ENCODE results near the gene SYT6. TPM values are rescaled to one million over a fixed set of nuclear protein-coding genes. Genes with fewer than 3 reads are reported as not detected.

The SYT6 gene
- total and polyA plus RNA-seq, 2 experiments from 2014 or later, result 1.2 to 2.6 TPM

- TF ChIP-seq, protein P1, sequence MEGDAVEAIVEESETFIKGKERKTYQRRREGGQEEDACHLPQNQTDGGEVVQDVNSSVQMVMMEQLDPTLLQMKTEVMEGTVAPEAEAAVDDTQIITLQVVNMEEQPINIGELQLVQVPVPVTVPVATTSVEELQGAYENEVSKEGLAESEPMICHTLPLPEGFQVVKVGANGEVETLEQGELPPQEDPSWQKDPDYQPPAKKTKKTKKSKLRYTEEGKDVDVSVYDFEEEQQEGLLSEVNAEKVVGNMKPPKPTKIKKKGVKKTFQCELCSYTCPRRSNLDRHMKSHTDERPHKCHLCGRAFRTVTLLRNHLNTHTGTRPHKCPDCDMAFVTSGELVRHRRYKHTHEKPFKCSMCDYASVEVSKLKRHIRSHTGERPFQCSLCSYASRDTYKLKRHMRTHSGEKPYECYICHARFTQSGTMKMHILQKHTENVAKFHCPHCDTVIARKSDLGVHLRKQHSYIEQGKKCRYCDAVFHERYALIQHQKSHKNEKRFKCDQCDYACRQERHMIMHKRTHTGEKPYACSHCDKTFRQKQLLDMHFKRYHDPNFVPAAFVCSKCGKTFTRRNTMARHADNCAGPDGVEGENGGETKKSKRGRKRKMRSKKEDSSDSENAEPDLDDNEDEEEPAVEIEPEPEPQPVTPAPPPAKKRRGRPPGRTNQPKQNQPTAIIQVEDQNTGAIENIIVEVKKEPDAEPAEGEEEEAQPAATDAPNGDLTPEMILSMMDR (IDR thresholded peaks at IDR 0.05; ENCODE audit: poor library complexity), result no peak
- no peak for TF ChIP-seq EZH2 (IDR thresholded peaks at IDR 0.05; ENCODE audit: borderline replicate concordance)
- TF ChIP-seq EZH2phosphoT487 (IDR thresholded peaks at IDR 0.05; ENCODE audit: low read depth, severe bottlenecking, unreplicated experiment), result no peak
- no peaks in the 10 kb centered on the region for H3K27me3 ChIP-seq
- no peaks in the 10 kb centered on the region for H3K36me3 ChIP-seq (replicated peaks; ENCODE audit: insufficient read depth, low read depth)
- no peak overlapping the region for H3K4me2 ChIP-seq
- no peak for DNase-seq (ENCODE audit: low spot score)
- 95% methylated on average over 10 of the region's 10 CpGs for whole genome bisulfite sequencing (ENCODE audit: low lambda C conversion rate, missing lambda C conversion rate)
- no peak overlapping the region for H3K4me3 ChIP-seq
- no peaks in the 10 kb centered on the region for H4K20me1 ChIP-seq (ENCODE audit: insufficient read depth, poor library complexity, severe bottlenecking)
- no peaks in the 10 kb centered on the region for H3K9me3 ChIP-seq (ENCODE audit: low read depth)
- H2AFZ ChIP-seq, result no peak overlapping the region
- no peaks in the 10 kb centered on the region for H3K79me2 ChIP-seq
- peaks cover under 1% of the 10 kb centered on the region for H3K4me1 ChIP-seq (ENCODE audit: insufficient read depth)
- no peak overlapping the region for H3K27ac ChIP-seq
- no peaks in the 10 kb centered on the region for H3K9me2 ChIP-seq (replicated peaks; ENCODE audit: insufficient read depth)
Measured at GRCh38 chr1:114139540-114139939, 14.1 kb downstream of the SYT6 start.

DNA sequence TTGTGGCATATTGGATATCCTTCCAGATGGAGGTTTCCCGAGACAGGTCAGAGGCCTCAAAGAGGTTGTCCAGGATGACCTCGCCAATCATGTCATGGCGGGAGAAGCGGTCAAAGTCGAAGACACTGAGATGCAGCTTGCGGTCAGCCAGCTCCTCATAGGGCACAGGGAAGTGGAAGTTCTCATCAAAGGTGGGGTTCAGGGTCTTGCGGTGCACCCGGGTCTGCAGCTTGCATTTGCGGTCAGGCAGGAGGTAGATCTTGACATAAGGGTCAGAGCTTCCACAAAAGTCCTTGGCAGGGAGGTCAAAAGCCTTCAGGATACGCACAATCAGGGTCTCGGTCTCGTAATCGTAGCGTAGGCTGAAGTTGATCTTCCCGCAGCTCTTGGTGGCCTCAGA lies 16.2 kb downstream of the SYT6 start:
- no peak for DNase-seq (ENCODE audit: low spot score)
- Histone ChIP-seq H3K36me3 (replicated peaks; ENCODE audit: insufficient read depth, low read depth) (no peaks in the 10 kb centered on the region), H2AFZ (no peak overlapping the region), H3K79me2 (no peaks in the 10 kb centered on the region), H3K4me3 (no peak overlapping the region), H3K27me3 (no peaks in the 10 kb centered on the region), H3K4me2 (no peak overlapping the region), H3K9me2 (replicated peaks; ENCODE audit: insufficient read depth) (no peaks in the 10 kb centered on the region), H3K9me3 (ENCODE audit: low read depth) (no peaks in the 10 kb centered on the region), H4K20me1 (ENCODE audit: insufficient read depth, poor library complexity, severe bottlenecking) (no peaks in the 10 kb centered on the region), H3K27ac (no peak overlapping the region), H3K4me1 (ENCODE audit: insufficient read depth) (peaks cover 3% of the 10 kb centered on the region)
- TF ChIP-seq EZH2 (IDR thresholded peaks at IDR 0.05; ENCODE audit: borderline replicate concordance) (no peak), EZH2phosphoT487 (IDR thresholded peaks at IDR 0.05; ENCODE audit: low read depth, severe bottlenecking, unreplicated experiment) (no peak)
- TF ChIP-seq, protein P1 (IDR thresholded peaks at IDR 0.05; ENCODE audit: poor library complexity), result no peak
- WGBS (ENCODE audit: low lambda C conversion rate, missing lambda C conversion rate), result 97% methylated on average over 15 of the region's 15 CpGs

DNA sequence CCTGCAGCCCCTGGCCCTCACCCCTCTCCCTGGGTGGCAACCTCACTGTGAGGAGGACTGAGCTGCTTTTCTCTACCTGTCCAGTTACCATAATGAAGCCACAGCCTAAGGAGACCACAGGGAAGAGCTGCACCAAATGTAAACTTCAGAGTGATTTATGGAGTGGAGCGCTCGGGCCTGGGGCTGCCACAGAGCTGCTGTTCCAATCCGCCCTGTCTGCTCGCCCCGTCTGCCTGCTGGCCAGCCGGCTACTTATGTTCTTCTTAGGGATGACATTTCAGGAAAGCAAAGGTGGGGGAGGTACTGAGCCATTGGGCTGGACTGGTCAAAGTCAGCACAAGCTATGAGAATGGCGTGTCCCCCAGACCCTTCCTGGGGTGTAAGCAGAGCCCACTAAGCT lies 17.9 kb downstream of the SYT6 start:
- no peak overlapping the region for H3K27ac ChIP-seq
- H3K27me3 ChIP-seq, result no peaks in the 10 kb centered on the region
- H3K36me3 ChIP-seq (replicated peaks; ENCODE audit: insufficient read depth, low read depth), result no peaks in the 10 kb centered on the region
- TF ChIP-seq EZH2phosphoT487 (IDR thresholded peaks at IDR 0.05; ENCODE audit: low read depth, severe bottlenecking, unreplicated experiment) (no peak), EZH2 (IDR thresholded peaks at IDR 0.05; ENCODE audit: borderline replicate concordance) (no peak)
- TF ChIP-seq, protein P1 (IDR thresholded peaks at IDR 0.05; ENCODE audit: poor library complexity), result no peak
- WGBS (ENCODE audit: low lambda C conversion rate, missing lambda C conversion rate), result 71% methylated on average over 7 of the region's 7 CpGs
- no peaks in the 10 kb centered on the region for H3K9me2 ChIP-seq (replicated peaks; ENCODE audit: insufficient read depth)
- peaks cover 3% of the 10 kb centered on the region for H3K4me1 ChIP-seq (ENCODE audit: insufficient read depth)
- no peak for DNase-seq (ENCODE audit: low spot score)
- H3K4me3 ChIP-seq, result no peak overlapping the region
- no peak overlapping the region for H3K4me2 ChIP-seq
- no peaks in the 10 kb centered on the region for H3K79me2 ChIP-seq
- H4K20me1 ChIP-seq (ENCODE audit: insufficient read depth, poor library complexity, severe bottlenecking), result no peaks in the 10 kb centered on the region
- H2AFZ ChIP-seq, result no peak overlapping the region
- H3K9me3 ChIP-seq (ENCODE audit: low read depth), result no peaks in the 10 kb centered on the region

GRCh38 chr1:114134518-114134917 lies 19.2 kb downstream of the SYT6 start:
- no peak overlapping the region for H3K4me3 ChIP-seq
- no peaks in the 10 kb centered on the region for H3K27me3 ChIP-seq
- TF ChIP-seq EZH2phosphoT487 (IDR thresholded peaks at IDR 0.05; ENCODE audit: low read depth, severe bottlenecking, unreplicated experiment), result no peak
- TF ChIP-seq, protein P1 (IDR thresholded peaks at IDR 0.05; ENCODE audit: poor library complexity), result no peak
- no peaks in the 10 kb centered on the region for H3K9me3 ChIP-seq (ENCODE audit: low read depth)
- 79% methylated on average over 4 of the region's 4 CpGs for WGBS (ENCODE audit: low lambda C conversion rate, missing lambda C conversion rate)
- H4K20me1 ChIP-seq (ENCODE audit: insufficient read depth, poor library complexity, severe bottlenecking), result no peaks in the 10 kb centered on the region
- H3K36me3 ChIP-seq (replicated peaks; ENCODE audit: insufficient read depth, low read depth), result no peaks in the 10 kb centered on the region
- peaks cover 3% of the 10 kb centered on the region for H3K4me1 ChIP-seq (ENCODE audit: insufficient read depth)
- no peak overlapping the region for H3K4me2 ChIP-seq
- no peak overlapping the region for H2AFZ ChIP-seq
- H3K27ac ChIP-seq, result peak overlapping the region; percentile 51
- H3K79me2 ChIP-seq, result no peaks in the 10 kb centered on the region
- no peaks in the 10 kb centered on the region for H3K9me2 ChIP-seq (replicated peaks; ENCODE audit: insufficient read depth)
- peak; percentile 30 for DNase-seq (ENCODE audit: low spot score)

Data from hepatocyte (in vitro differentiated cells).